ENCODE results near the gene POGLUT2.

The POGLUT2 gene

GRCh38 chr13:102757006-102757405 is 41.8 kb downstream of the POGLUT2 start:
- H3K9me3 ChIP-seq (ENCODE audit: control insufficient read depth, low read depth, low read length): no peaks in the 10 kb centered on the region
- no peaks in the 10 kb centered on the region for H3K36me3 ChIP-seq (ENCODE audit: control insufficient read depth, low read depth, low read length)
- no peak overlapping the region for H3K4me3 ChIP-seq (ENCODE audit: low read length)
- no peaks in the 10 kb centered on the region for H3K27me3 ChIP-seq (ENCODE audit: control insufficient read depth, insufficient read depth, low read length)
- H3K27ac ChIP-seq (ENCODE audit: low read length): no peak overlapping the region
- no peak overlapping the region for H3K9ac ChIP-seq (ENCODE audit: low read length)
- no peaks in the 10 kb centered on the region for H3K4me1 ChIP-seq (ENCODE audit: control insufficient read depth, low read depth, low read length)

- H3K9ac ChIP-seq (ENCODE audit: low read length): no peak overlapping the region
- H3K36me3 ChIP-seq (ENCODE audit: control insufficient read depth, low read depth, low read length): no peaks in the 10 kb centered on the region
- H3K4me3 ChIP-seq (ENCODE audit: low read length): no peak overlapping the region
- no peak overlapping the region for H3K27ac ChIP-seq (ENCODE audit: low read length)
- H3K4me1 ChIP-seq (ENCODE audit: control insufficient read depth, low read depth, low read length): no peaks in the 10 kb centered on the region
- no peaks in the 10 kb centered on the region for H3K27me3 ChIP-seq (ENCODE audit: control insufficient read depth, insufficient read depth, low read length)
- no peaks in the 10 kb centered on the region for H3K9me3 ChIP-seq (ENCODE audit: control insufficient read depth, low read depth, low read length)
Measured at GRCh38 chr13:102751886-102752285, 46.9 kb downstream of the POGLUT2 start.

- H3K36me3 ChIP-seq (ENCODE audit: control insufficient read depth, low read depth, low read length): no peaks in the 10 kb centered on the region
- H3K4me3 ChIP-seq (ENCODE audit: low read length): no peak overlapping the region
- H3K9me3 ChIP-seq (ENCODE audit: control insufficient read depth, low read depth, low read length): peaks cover 11% of the 10 kb centered on the region
- no peaks in the 10 kb centered on the region for H3K27me3 ChIP-seq (ENCODE audit: control insufficient read depth, insufficient read depth, low read length)
- no peak overlapping the region for H3K27ac ChIP-seq (ENCODE audit: low read length)
- no peaks in the 10 kb centered on the region for H3K4me1 ChIP-seq (ENCODE audit: control insufficient read depth, low read depth, low read length)
- no peak overlapping the region for H3K9ac ChIP-seq (ENCODE audit: low read length)
Measured at GRCh38 chr13:102742506-102742905, 56.3 kb downstream of the POGLUT2 start.

GRCh38 chr13:102742101-102742500 is 56.7 kb downstream of the POGLUT2 start:
- Histone ChIP-seq H3K36me3 (ENCODE audit: control insufficient read depth, low read depth, low read length) (no peaks in the 10 kb centered on the region), H3K27ac (ENCODE audit: low read length) (no peak overlapping the region), H3K4me1 (ENCODE audit: control insufficient read depth, low read depth, low read length) (no peaks in the 10 kb centered on the region), H3K27me3 (ENCODE audit: control insufficient read depth, insufficient read depth, low read length) (no peaks in the 10 kb centered on the region), H3K9ac (ENCODE audit: low read length) (no peak overlapping the region), H3K9me3 (ENCODE audit: control insufficient read depth, low read depth, low read length) (peaks cover 11% of the 10 kb centered on the region), H3K4me3 (ENCODE audit: low read length) (no peak overlapping the region)
